ENCODE results near the gene TP53I11. TPM values are rescaled to one million over a fixed set of nuclear protein-coding genes. Genes with fewer than 3 reads are reported as not detected.
A peak's percentile ranks its signal among the peaks of the same experiment; 100 is the strongest.

TP53I11 gene
- total RNA-seq, 1 experiment from 2014 or later: 94.2 TPM

GRCh38 chr11:44963948-44964347, 13.3 kb upstream of the TP53I11 start:
- H3K18ac ChIP-seq (ENCODE audit: insufficient read length, low read depth, low read length): no peak overlapping the region
- peaks cover 8% of the 10 kb centered on the region for H3K27me3 Mint-ChIP-seq (ENCODE audit: low read depth)
- H2BK20ac ChIP-seq (ENCODE audit: low read depth, low read length, poor library complexity, severe bottlenecking): no peak overlapping the region
- no peak overlapping the region for H2BK12ac ChIP-seq (ENCODE audit: insufficient read length, low read depth, low read length)
- TF ChIP-seq, protein P1, sequence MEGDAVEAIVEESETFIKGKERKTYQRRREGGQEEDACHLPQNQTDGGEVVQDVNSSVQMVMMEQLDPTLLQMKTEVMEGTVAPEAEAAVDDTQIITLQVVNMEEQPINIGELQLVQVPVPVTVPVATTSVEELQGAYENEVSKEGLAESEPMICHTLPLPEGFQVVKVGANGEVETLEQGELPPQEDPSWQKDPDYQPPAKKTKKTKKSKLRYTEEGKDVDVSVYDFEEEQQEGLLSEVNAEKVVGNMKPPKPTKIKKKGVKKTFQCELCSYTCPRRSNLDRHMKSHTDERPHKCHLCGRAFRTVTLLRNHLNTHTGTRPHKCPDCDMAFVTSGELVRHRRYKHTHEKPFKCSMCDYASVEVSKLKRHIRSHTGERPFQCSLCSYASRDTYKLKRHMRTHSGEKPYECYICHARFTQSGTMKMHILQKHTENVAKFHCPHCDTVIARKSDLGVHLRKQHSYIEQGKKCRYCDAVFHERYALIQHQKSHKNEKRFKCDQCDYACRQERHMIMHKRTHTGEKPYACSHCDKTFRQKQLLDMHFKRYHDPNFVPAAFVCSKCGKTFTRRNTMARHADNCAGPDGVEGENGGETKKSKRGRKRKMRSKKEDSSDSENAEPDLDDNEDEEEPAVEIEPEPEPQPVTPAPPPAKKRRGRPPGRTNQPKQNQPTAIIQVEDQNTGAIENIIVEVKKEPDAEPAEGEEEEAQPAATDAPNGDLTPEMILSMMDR (conservative IDR thresholded peaks at IDR 0.05): no peak
- H2BK15ac ChIP-seq (ENCODE audit: low read depth, low read length): no peak overlapping the region
- no peaks in the 10 kb centered on the region for H3K79me1 ChIP-seq (ENCODE audit: insufficient read depth, low read depth, low read length, poor library complexity, severe bottlenecking)
- no peak overlapping the region for H2AFZ ChIP-seq (ENCODE audit: low read length)
- peak overlapping the region in 1 of 2 experiments; percentile 58; a peak in 2 of 5 replicates for H3K4me3 Mint-ChIP-seq
- DNase-seq: no peak
- H3K4me1 Mint-ChIP-seq: peaks cover 69 to 83% of the 10 kb centered on the region in 2 experiments
- no peaks in the 10 kb centered on the region for H3K9me3 ChIP-seq (ENCODE audit: control insufficient read depth, low read depth, low read length)
- no peak overlapping the region for H3K4ac ChIP-seq (ENCODE audit: low read depth, low read length)
- no peak overlapping the region for H3T11ph ChIP-seq (ENCODE audit: low read length)
- H3K4me2 ChIP-seq (ENCODE audit: insufficient read depth, insufficient read length, low read length): no peak overlapping the region
- H3K27me3 ChIP-seq (ENCODE audit: insufficient read depth, low read length): no peaks in the 10 kb centered on the region
- H2BK120ac ChIP-seq (ENCODE audit: low read depth, low read length, poor library complexity, severe bottlenecking): no peak overlapping the region
- H3K9me3 Mint-ChIP-seq: no peaks in the 10 kb centered on the region; a peak in 1 of 5 replicates
- H3K14ac ChIP-seq (ENCODE audit: insufficient read depth, low read length): peak overlapping the region; percentile 39; the same call in 1 of the 2 replicates
- H3K36me3 Mint-ChIP-seq (ENCODE audit: insufficient read depth in 1 of 3, low read depth in 3 of 3): no peaks in the 10 kb centered on the region
- no peak overlapping the region for H4K91ac ChIP-seq (ENCODE audit: insufficient read length, low read depth, low read length)
- no peak overlapping the region for H3K23ac ChIP-seq (ENCODE audit: insufficient read length, low read depth, low read length)
- no peak overlapping the region for H3K9ac ChIP-seq (ENCODE audit: extremely low read depth, insufficient read length, low read length)
- peaks cover 13% of the 10 kb centered on the region; the same call in 1 of the 2 replicates for H3K4me1 ChIP-seq (ENCODE audit: insufficient read depth, low read length)
- H2AK5ac ChIP-seq (ENCODE audit: insufficient read length, low read length): no peak overlapping the region
- no peaks in the 10 kb centered on the region for H3K23me2 ChIP-seq (ENCODE audit: insufficient read length, low read depth, low read length, poor library complexity, severe bottlenecking)
- no peak overlapping the region for H4K8ac ChIP-seq (replicated peaks; ENCODE audit: insufficient read length, low read depth, low read length)
- no peak overlapping the region for H2BK5ac ChIP-seq (ENCODE audit: insufficient read length, low read length)
- no peak overlapping the region for H4K5ac ChIP-seq (ENCODE audit: insufficient read length, low read depth, low read length)
- H4K20me1 ChIP-seq (ENCODE audit: control insufficient read depth, insufficient read depth, insufficient read length): no peaks in the 10 kb centered on the region
- no peaks in the 10 kb centered on the region for H3K79me2 ChIP-seq (ENCODE audit: insufficient read depth, low read length)
- H3K27ac ChIP-seq (ENCODE audit: insufficient read length, low read depth, low read length): no peak overlapping the region
- H3K27ac Mint-ChIP-seq: peak overlapping the region; percentile 85 to 90 (median 88); a peak in 5 of 7 replicates
- no peak overlapping the region for H3K56ac ChIP-seq (ENCODE audit: insufficient read length, low read depth, low read length)
- no CpG with 5 or more reads among the region's 5 CpGs for WGBS (ENCODE audit: extremely low coverage, insufficient read length, low lambda C conversion rate)
